Renal cortex interstitium (tissue), 11 donors: ENCODE measurements around the gene SSBP1. TPM values are rescaled to one million over a fixed set of nuclear protein-coding genes. Genes with fewer than 3 reads are reported as not detected.
A peak's percentile ranks its signal among the peaks of the same experiment; 100 is the strongest.

Source experiments
- DNase-seq, 11 donors: peaks; one replicate each; pipeline ENCODE4 v3.0.0-alpha.2; 2013; ENCODE audit warnings: low read depth in 9 of 11, low spot score in 4 of 11; ENCODE audit errors: extremely low read depth in 1 of 11
- polyA plus RNA-seq, 3 donors: library from polyadenylated mRNA; unstranded; fragments of 120-200 nt; gene quantifications; one replicate each; pipeline ENCODE4 v1.2.1, GENCODE V29; 2013; ENCODE audit not compliant: insufficient read length in 3 of 3

Gene SSBP1
- polyA plus RNA-seq, 3 donors: 119 to 154 (median 136) TPM

DNA sequence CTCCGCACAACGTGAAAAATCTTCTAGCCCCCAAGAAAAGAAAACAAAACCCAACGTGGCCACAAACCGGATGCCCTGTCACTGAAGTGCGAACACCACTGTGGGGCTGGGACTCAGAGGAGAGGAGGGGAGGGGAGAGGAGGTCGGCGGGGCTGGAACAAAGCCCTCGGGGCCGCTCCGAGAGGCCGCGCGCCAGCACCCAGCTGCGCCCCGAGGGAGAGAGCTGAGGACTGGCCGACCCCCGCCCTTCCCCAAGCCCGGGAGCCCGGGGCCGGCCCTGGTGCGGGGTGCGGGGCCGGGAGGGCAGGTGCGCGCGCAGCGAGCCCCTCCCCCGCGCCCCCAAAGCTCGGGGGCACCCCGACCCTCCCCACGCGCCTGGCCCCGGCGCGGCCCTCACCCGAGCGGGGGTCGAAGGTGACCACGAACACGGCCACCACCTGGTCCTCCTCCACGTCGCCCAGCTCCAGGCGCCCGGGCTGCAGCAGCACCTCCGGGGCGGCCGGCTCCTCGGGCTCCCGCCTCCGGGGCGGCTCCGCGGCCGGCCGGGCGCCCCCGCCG, 36.6 kb upstream of the SSBP1 start:
- DNase-seq: peak in 3 of 11 donors; percentile 20 to 40 (median 35)

- DNase-seq: peak in 3 of 11 donors; percentile 32 to 41 (median 36)
These were observed 36.1 kb upstream of the SSBP1 start, which contains the start of gene DENND11 for GRCh38 chr7:141702047-141702567. TSS of gene DENND11 (minus strand) at chr7:141702166. CDS start at chr7:141702153, 13 bp downstream.

- no peak for DNase-seq
These were observed 35.3 kb upstream of the SSBP1 start for GRCh38 chr7:141702892-141703291.

GRCh38 chr7:141704112-141704511, 34.0 kb upstream of the SSBP1 start:
- DNase-seq: no peak

DNA sequence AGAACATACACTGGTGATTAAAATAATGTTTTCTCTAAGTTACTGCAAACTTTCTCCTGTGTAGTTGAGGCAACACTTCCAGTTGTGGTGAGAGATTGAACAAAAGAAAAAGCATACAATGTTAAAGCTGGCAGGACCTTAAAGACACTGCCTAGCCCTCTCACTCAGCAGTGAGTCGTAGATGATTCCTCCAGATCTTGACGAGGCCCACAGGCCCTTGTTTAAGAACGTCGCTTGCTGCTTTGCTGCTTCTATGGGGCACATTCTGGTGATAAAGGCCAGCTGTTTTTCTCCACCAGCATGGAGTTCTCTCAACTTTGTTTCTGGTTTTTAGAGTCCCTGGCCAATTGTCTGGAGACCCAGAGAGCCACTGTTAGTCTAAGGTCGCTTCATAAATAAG, 33.4 kb upstream of the SSBP1 start:
- DNase-seq: peak in 1 of 11 donors; percentile 5

- no peak for DNase-seq
These were observed 31.7 kb upstream of the SSBP1 start for GRCh38 chr7:141706239-141707064.

DNA sequence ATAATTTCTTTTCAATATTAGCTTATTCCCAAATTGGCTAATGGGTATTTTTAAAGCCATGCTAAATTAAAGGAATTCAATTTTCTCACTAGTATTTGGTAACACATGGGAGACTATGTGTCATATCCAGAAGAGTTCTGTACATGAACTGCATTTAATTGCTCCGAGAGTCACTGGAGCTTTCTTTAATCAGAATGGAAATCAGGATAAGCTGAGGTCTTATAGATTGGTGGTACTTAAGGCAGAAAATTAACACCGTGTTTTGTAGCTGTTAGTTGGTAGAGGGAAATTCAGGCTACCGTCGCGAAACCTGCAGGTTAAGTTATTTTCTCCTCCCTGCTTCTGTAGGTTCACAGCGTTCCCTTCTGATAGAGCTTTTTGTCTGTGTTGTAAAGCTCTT, 29.8 kb upstream of the SSBP1 start, which contains the start of gene WEE2:
Gene WEE2 (plus strand): TSS at position 3 of the 400 bp plus-strand sequence. CDS start 406 bp downstream, outside the sequence.
- DNase-seq: no peak

GRCh38 chr7:141709318-141709717, 28.8 kb upstream of the SSBP1 start:
- DNase-seq: no peak

GRCh38 chr7:141709749-141710148, 28.4 kb upstream of the SSBP1 start:
- DNase-seq: no peak

DNA sequence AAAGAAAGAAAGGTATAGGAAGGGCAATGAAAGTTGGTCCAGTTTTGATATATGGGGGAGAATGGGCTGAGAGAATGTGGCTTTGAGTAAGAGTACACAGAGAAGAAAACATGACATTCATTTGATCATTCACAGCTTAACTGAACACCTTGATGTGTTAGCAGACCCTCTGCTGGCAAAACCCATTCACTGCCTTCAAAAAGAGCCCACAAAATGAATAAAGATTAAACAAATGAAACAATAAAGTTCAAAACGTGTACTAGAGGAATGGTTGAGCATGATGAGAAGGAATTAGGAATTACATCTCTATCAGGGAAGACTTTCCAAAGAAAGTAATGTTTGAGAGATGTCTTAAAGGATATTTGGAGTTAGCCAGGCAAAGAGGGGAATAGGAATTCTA, 27.9 kb upstream of the SSBP1 start:
- DNase-seq: no peak

- DNase-seq: no peak
These were observed 25.4 kb upstream of the SSBP1 start for GRCh38 chr7:141712603-141713255.

DNA sequence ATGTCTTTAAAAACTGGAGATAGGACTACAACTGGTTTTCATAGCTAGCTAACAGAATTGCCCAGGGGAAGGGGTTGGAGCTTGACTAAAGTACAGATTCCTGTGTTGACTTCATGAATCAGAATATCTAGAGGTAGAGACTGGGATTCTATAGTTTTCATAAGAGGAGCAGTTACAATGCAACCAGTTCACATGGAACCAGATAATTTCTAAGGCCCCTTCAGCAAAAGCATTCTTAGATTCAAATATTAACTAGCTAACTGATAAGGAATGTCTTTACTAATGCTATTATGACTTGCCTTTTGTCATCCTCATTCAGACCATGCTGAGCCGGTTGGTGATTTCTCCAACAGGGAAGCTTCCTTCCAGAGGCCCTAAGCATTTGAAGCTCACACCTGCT, 24.3 kb upstream of the SSBP1 start:
- DNase-seq: no peak

GRCh38 chr7:141714571-141714970, 23.6 kb upstream of the SSBP1 start:
- no peak for DNase-seq

GRCh38 chr7:141715018-141715417, 23.1 kb upstream of the SSBP1 start:
- DNase-seq: no peak

- no peak for DNase-seq
These were observed 22.1 kb upstream of the SSBP1 start for GRCh38 chr7:141715794-141716689.

DNA sequence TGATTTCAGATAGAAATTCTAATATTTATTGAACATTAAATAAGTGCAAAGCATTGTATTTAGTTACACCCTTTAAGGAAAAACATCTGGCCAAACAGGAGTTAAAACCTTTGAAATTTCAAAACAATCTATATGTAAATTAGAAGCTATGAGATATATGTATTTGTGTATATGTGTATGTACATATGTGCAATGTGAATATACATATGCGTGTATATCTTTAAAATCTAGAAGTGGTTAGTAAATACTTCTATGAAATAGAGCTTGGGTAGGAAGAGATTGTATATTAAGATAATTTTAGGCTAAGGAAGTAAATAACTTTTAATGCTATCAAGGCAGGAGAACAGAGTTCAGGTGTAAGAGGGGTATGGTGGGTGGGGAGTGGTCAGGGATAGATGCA, 20.7 kb upstream of the SSBP1 start:
- DNase-seq: no peak

DNA sequence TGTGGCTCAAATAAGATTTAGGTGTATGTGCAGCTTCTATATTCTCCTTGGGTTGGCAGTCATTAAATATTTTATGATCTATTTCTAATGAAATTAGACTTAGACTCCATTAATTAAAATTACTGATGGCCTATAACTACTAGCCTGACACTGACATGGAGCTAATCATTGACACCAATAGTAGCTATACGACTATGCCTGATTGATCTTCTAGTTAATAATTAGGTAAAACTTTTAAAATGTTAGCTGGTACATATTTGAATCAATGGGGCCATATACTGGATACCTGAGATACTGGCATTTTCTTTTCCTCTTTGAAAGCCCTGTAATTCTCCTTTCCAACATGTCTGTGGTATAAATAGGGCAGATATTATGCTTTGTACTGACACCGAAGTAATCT, 15.6 kb upstream of the SSBP1 start:
- DNase-seq: no peak

GRCh38 chr7:141729020-141729419, 9.1 kb upstream of the SSBP1 start:
- DNase-seq: no peak
